Hepatocyte (in vitro differentiated cells): ENCODE results near the gene PGLYRP4. TPM values are rescaled to one million over a fixed set of nuclear protein-coding genes. Genes with fewer than 3 reads are reported as not detected.
"Not testable (repeated sequence)": the region's sequence is repeated elsewhere in the genome, so short reads cannot be mapped to it uniquely, and the experiment has no call there.

ENCODE experiments used
- DNase-seq: peaks from one replicate; pipeline ENCODE4 v3.0.0-alpha.2; 2016; ENCODE audit warnings: low spot score
- H2AFZ ChIP-seq: fragments of 200-600 bp; sonication (generic); 2 replicates; pipeline ENCODE4 v1.6.0; 2016; ENCODE audit warnings: antibody characterized with exemption, mild to moderate bottlenecking
- H3K27ac ChIP-seq: fragments of 200-600 bp; sonication (generic); 2 replicates; pipeline ENCODE4 v1.5.1; 2016; ENCODE audit warnings: mild to moderate bottlenecking
- H3K27me3 ChIP-seq: fragments of 200-600 bp; sonication (generic); 2 replicates; pipeline ENCODE4 v1.6.1; 2016
- H3K36me3 ChIP-seq: fragments of 200-600 bp; sonication (generic); replicated peaks from 2 replicates; pipeline ENCODE4 v1.5.1; 2016; ENCODE audit warnings: low read depth; ENCODE audit not compliant: insufficient read depth
- H3K4me1 ChIP-seq: fragments of 200-600 bp; sonication (generic); 2 replicates; pipeline ENCODE4 v1.5.1; 2016; ENCODE audit warnings: mild to moderate bottlenecking, moderate library complexity; ENCODE audit not compliant: insufficient read depth
- H3K4me2 ChIP-seq: fragments of 200-600 bp; sonication (generic); 2 replicates; pipeline ENCODE4 v1.6.0; 2016
- H3K4me3 ChIP-seq: fragments of 200-600 bp; sonication (generic); 2 replicates; pipeline ENCODE4 v1.5.1; 2016; ENCODE audit warnings: mild to moderate bottlenecking
- H3K79me2 ChIP-seq: fragments of 200-600 bp; sonication (generic); 2 replicates; pipeline ENCODE4 v1.6.0; 2017; ENCODE audit warnings: mild to moderate bottlenecking
- H3K9me2 ChIP-seq: fragments of 200-600 bp; sonication (generic); replicated peaks from 2 replicates; pipeline ENCODE4 v1.6.0; 2017; ENCODE audit warnings: mild to moderate bottlenecking; ENCODE audit not compliant: insufficient read depth
- H3K9me3 ChIP-seq: fragments of 200-600 bp; sonication (generic); 2 replicates; pipeline ENCODE4 v1.5.1; 2016; ENCODE audit warnings: low read depth, mild to moderate bottlenecking
- H4K20me1 ChIP-seq: fragments of 200-600 bp; sonication (generic); 2 replicates; pipeline ENCODE4 v1.6.0; 2016; ENCODE audit warnings: mild to moderate bottlenecking; ENCODE audit not compliant: insufficient read depth, poor library complexity, severe bottlenecking
- EZH2 ChIP-seq: fragments of 200-600 bp; sonication (generic); IDR thresholded peaks from 2 replicates; pipeline ENCODE4 v1.6.1; 2016; ENCODE audit warnings: antibody characterized with exemption, mild to moderate bottlenecking, borderline replicate concordance
- EZH2phosphoT487 ChIP-seq: fragments of 200-600 bp; sonication (generic); IDR thresholded peaks from one replicate; pipeline ENCODE4 v1.6.1; 2018; ENCODE audit warnings: antibody characterized with exemption, mild to moderate bottlenecking, low read depth, moderate library complexity; ENCODE audit not compliant: unreplicated experiment, severe bottlenecking
- WGBS: methylation state at CpG from one replicate; pipeline ENCODE4 v1.1.6; 2016; ENCODE audit warnings: low lambda C conversion rate; ENCODE audit errors: missing lambda C conversion rate; 5-methylcytosine and 5-hydroxymethylcytosine counted together
- polyA plus RNA-seq: library from polyadenylated mRNA; unstranded; fragments of >200 nt; fragmentation: Nextera tagmentation; extraction: Ambion mirVana; gene quantifications from 2 replicates; pipeline ENCODE4 v1.2.1, GENCODE V29; 2016
- total RNA-seq: library from RNA; depleted of rRNA; stranded (reverse); fragments of >200 nt; gene quantifications from 2 replicates; pipeline ENCODE4 v1.2.3, GENCODE V29; 2014
- TF ChIP-seq, protein P1 (sequence below): fragments of 200-600 bp; sonication (generic); IDR thresholded peaks from 2 replicates; pipeline ENCODE4 v1.5.1; 2016; ENCODE audit warnings: antibody characterized with exemption, mild to moderate bottlenecking; ENCODE audit not compliant: poor library complexity

Gene PGLYRP4
- total and polyA plus RNA-seq, 2 experiments from 2014 or later = not detected

- WGBS = 73% methylated on average over 7 of the region's 7 CpGs
- H3K36me3 ChIP-seq = no peaks in the 10 kb centered on the region
- TF ChIP-seq EZH2 = no peak
- no peak for TF ChIP-seq EZH2phosphoT487
- TF ChIP-seq, protein P1, sequence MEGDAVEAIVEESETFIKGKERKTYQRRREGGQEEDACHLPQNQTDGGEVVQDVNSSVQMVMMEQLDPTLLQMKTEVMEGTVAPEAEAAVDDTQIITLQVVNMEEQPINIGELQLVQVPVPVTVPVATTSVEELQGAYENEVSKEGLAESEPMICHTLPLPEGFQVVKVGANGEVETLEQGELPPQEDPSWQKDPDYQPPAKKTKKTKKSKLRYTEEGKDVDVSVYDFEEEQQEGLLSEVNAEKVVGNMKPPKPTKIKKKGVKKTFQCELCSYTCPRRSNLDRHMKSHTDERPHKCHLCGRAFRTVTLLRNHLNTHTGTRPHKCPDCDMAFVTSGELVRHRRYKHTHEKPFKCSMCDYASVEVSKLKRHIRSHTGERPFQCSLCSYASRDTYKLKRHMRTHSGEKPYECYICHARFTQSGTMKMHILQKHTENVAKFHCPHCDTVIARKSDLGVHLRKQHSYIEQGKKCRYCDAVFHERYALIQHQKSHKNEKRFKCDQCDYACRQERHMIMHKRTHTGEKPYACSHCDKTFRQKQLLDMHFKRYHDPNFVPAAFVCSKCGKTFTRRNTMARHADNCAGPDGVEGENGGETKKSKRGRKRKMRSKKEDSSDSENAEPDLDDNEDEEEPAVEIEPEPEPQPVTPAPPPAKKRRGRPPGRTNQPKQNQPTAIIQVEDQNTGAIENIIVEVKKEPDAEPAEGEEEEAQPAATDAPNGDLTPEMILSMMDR = no peak
- no peaks in the 10 kb centered on the region for H3K9me2 ChIP-seq
- H3K4me2 ChIP-seq = no peak overlapping the region
- DNase-seq = no peak
- H3K27me3 ChIP-seq = peaks cover 17% of the 10 kb centered on the region
- H3K4me1 ChIP-seq = no peaks in the 10 kb centered on the region
- no peak overlapping the region for H3K27ac ChIP-seq
- H3K4me3 ChIP-seq = no peak overlapping the region
- H2AFZ ChIP-seq = no peak overlapping the region
- no peaks in the 10 kb centered on the region for H3K79me2 ChIP-seq
- H4K20me1 ChIP-seq = no peaks in the 10 kb centered on the region
- H3K9me3 ChIP-seq = no peaks in the 10 kb centered on the region
Measured at GRCh38 chr1:153347856-153348255, 785 bp downstream of the PGLYRP4 start.

- not testable (repeated sequence) for DNase-seq
- 69% methylated on average over 14 of the region's 14 CpGs for WGBS
- peaks cover 17% of the 10 kb centered on the region for H3K27me3 ChIP-seq
Measured at GRCh38 chr1:153347049-153347448, 1.6 kb downstream of the PGLYRP4 start.

DNA sequence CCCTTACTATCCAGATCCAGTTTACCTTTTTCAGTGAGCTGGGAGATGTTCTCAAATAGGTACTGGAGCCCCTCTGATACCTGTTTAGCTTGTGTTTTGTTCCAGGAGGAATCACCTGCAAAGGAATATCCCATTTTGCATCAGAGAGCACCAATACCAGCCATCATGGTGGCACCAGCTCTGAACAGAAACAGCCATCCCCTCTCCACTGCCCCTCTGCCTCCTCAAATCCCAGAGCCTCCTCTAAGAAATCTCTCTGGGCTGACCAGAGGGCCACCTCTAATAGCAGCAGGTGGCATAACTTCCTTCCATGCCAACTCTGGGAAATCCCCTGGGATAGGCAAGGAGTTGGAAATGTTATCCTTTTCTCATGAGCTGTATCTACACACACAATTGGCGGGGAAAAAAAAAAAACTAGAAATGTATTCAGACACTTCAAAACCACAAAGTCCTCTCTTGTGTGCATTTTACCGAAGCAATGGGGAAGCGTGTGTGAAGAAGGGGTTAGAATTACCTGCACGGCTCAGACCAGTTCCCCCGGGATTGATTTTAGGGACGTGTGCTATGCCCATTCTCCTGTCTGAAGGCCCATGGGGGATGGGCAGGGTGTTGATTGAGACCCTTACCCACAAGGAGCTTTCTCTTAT is 2.4 kb downstream of the PGLYRP4 start:
- WGBS = 86% methylated on average over 6 of the region's 6 CpGs
- H3K4me3 ChIP-seq = no peak overlapping the region

More at GRCh38 chr1:153347049-153347448, 1.6 kb downstream of the PGLYRP4 start:
- not testable (repeated sequence) for H3K27ac ChIP-seq, H4K20me1 ChIP-seq, H3K4me2 ChIP-seq, H3K79me2 ChIP-seq, H3K9me3 ChIP-seq, H3K4me1 ChIP-seq, H2AFZ ChIP-seq, H3K36me3 ChIP-seq, H3K9me2 ChIP-seq, H3K4me3 ChIP-seq

More for the DNA sequence above, 2.4 kb downstream of the PGLYRP4 start:
- Histone ChIP-seq H3K9me2 (no peaks in the 10 kb centered on the region), H3K9me3 (no peaks in the 10 kb centered on the region), H3K4me2 (no peak overlapping the region), H2AFZ (no peak overlapping the region), H3K4me1 (no peaks in the 10 kb centered on the region), H3K79me2 (no peaks in the 10 kb centered on the region), H3K27me3 (peaks cover 12% of the 10 kb centered on the region), H3K27ac (no peak overlapping the region), H4K20me1 (no peaks in the 10 kb centered on the region), H3K36me3 (no peaks in the 10 kb centered on the region)
- no peak for DNase-seq
- TF ChIP-seq EZH2phosphoT487 (no peak), EZH2 (no peak)
- TF ChIP-seq, protein P1 = no peak
